CD4-positive, alpha-beta memory T cell (primary cell): ENCODE results near the gene RAB1B. TPM values are rescaled to one million over a fixed set of nuclear protein-coding genes. Genes with fewer than 3 reads are reported as not detected.
"Not testable (repeated sequence)": the region's sequence is repeated elsewhere in the genome, so short reads cannot be mapped to it uniquely, and the experiment has no call there.

Experiments used
- CTCF ChIA-PET: fragments of 350-600 bp; sonication (Branson Sonifier 250); formaldehyde crosslinking; loops from one replicate; lab custom pipeline; 2021; ENCODE audit warnings: inconsistent platforms; ENCODE audit not compliant: partially characterized antibody; lab: Charles Lee
- POLR2A ChIA-PET: fragments of 350-600 bp; sonication (Branson Sonifier 250); formaldehyde crosslinking; loops from one replicate; lab custom pipeline; 2021; ENCODE audit not compliant: partially characterized antibody; lab: Charles Lee
- DNase-seq, 5 donors: peaks; one replicate each; pipeline versions ENCODE4 v3.0.0 to v3.0.0-alpha.2; 2020 to 2022; ENCODE audit warnings: mixed read lengths in 1 of 5
- H3K27ac ChIP-seq: one replicate; pipeline ENCODE4 v1.7.0; 2013; ENCODE audit warnings: low read depth, low read length
- H3K27me3 ChIP-seq: 2 replicates; pipeline ENCODE4 v1.7.0; 2013; ENCODE audit warnings: mild to moderate bottlenecking, low read length, moderate library complexity; ENCODE audit not compliant: insufficient read depth
- H3K36me3 ChIP-seq: 2 replicates; pipeline ENCODE4 v1.7.0; 2013; ENCODE audit warnings: mild to moderate bottlenecking, low read length, moderate library complexity; ENCODE audit not compliant: insufficient read depth
- H3K4me1 ChIP-seq: 2 replicates; pipeline ENCODE4 v1.7.0; 2013; ENCODE audit warnings: mild to moderate bottlenecking, low read length, moderate library complexity; ENCODE audit not compliant: insufficient read depth
- H3K4me3 ChIP-seq, 2 donors: one replicate each; pipeline ENCODE4 v1.7.0; 2013; ENCODE audit warnings: low read length in 2 of 2, mild to moderate bottlenecking in 1 of 2
- H3K9me3 ChIP-seq, 2 donors: one replicate each; pipeline ENCODE4 v1.7.0; 2013; ENCODE audit warnings: low read length in 2 of 2, control low read depth in 1 of 2; ENCODE audit not compliant: control insufficient read depth in 1 of 2
- H3K27ac Mint-ChIP-seq, 7 donors: one replicate each; pipeline ENCODE4 v1.8.0; 2020 to 2021; ENCODE audit warnings: mixed read lengths in 7 of 7, mild to moderate bottlenecking in 6 of 7, inconsistent platforms in 3 of 7, moderate library complexity in 3 of 7
- H3K27me3 Mint-ChIP-seq, 2 donors: one replicate each; pipeline ENCODE4 v1.8.0; 2020 to 2021; ENCODE audit warnings: mixed read lengths in 2 of 2
- H3K36me3 Mint-ChIP-seq, 2 donors: one replicate each; pipeline ENCODE4 v1.8.0; 2020 to 2021; ENCODE audit warnings: mixed read lengths in 2 of 2, inconsistent platforms in 1 of 2, mild to moderate bottlenecking in 1 of 2
- H3K4me1 Mint-ChIP-seq, 4 donors: one replicate each; pipeline ENCODE4 v1.8.0; 2020 to 2021; ENCODE audit warnings: mixed read lengths in 4 of 4, mild to moderate bottlenecking in 1 of 4
- H3K4me3 Mint-ChIP-seq, 8 donors: one replicate each; pipeline ENCODE4 v1.8.0; 2020 to 2021; ENCODE audit warnings: mixed read lengths in 8 of 8, mild to moderate bottlenecking in 7 of 8, moderate library complexity in 6 of 8, inconsistent platforms in 3 of 8
- H3K9me3 Mint-ChIP-seq, 8 donors: one replicate each; pipeline ENCODE4 v1.8.0; 2020 to 2021; ENCODE audit warnings: mixed read lengths in 8 of 8, mild to moderate bottlenecking in 5 of 8, inconsistent platforms in 3 of 8, moderate library complexity in 1 of 8
- intact Hi-C: fragments of 100-400 bp; cut with micrococcal nuclease; formaldehyde crosslinking; loops from one replicate; pipeline ENCODE4 v1.15.1; 2023
- polyA plus RNA-seq, 2 donors: library from polyadenylated mRNA; unstranded; fragments of 300-500 nt; fragmentation: Illumina TruSeq; gene quantifications; one replicate each; pipeline ENCODE4 v1.2.3, GENCODE V29; 2021
- total RNA-seq, 2 experiments: library from RNA; stranded (reverse); gene quantifications; one replicate each; pipeline ENCODE4 v1.2.3, GENCODE V29; 2021

RAB1B gene
- total and polyA plus RNA-seq, 4 experiments from 2014 or later, result 9.7 to 79.4 (median 45.8) TPM

GRCh38 chr11:66310324-66310723 is 41.9 kb downstream of the RAB1B start:
- Histone ChIP-seq H3K36me3 (no peaks in the 10 kb centered on the region), H3K9me3 (no peaks in the 10 kb centered on the region), H3K27ac (no peak overlapping the region), H3K27me3 (no peaks in the 10 kb centered on the region), H3K4me1 (peaks cover 22% of the 10 kb centered on the region), H3K4me3 (no peak overlapping the region)
- Mint-ChIP-seq H3K36me3 (peaks cover 0 to 1% of the 10 kb centered on the region in 2 donors), H3K9me3 (no peaks in the 10 kb centered on the region), H3K27ac (no peak overlapping the region), H3K4me3 (no peak overlapping the region), H3K4me1 (peaks cover 3 to 18% (median 8%) of the 10 kb centered on the region in 4 donors), H3K27me3 (peaks cover 2 to 3% of the 10 kb centered on the region in 2 donors)
- intact Hi-C loops, result loop anchor here (5.0 kb wide), 1 partner anchor 367 kb away; the partner anchor contains the start of gene RBM4B
- no peak for DNase-seq
- POLR2A ChIA-PET, result interaction anchor here (1.2 to 3.3 kb wide), 2 partner anchors 21 to 37 kb away, joined by 3 to 13 read pairs; partner anchors contain the start of genes B4GAT1 and YIF1A
- CTCF ChIA-PET, result interaction anchor here (1.4 to 4.7 kb wide), 2 partner anchors 76 to 79 kb away, joined by 7 to 63 read pairs; no protein-coding TSS in a partner anchor

DNA sequence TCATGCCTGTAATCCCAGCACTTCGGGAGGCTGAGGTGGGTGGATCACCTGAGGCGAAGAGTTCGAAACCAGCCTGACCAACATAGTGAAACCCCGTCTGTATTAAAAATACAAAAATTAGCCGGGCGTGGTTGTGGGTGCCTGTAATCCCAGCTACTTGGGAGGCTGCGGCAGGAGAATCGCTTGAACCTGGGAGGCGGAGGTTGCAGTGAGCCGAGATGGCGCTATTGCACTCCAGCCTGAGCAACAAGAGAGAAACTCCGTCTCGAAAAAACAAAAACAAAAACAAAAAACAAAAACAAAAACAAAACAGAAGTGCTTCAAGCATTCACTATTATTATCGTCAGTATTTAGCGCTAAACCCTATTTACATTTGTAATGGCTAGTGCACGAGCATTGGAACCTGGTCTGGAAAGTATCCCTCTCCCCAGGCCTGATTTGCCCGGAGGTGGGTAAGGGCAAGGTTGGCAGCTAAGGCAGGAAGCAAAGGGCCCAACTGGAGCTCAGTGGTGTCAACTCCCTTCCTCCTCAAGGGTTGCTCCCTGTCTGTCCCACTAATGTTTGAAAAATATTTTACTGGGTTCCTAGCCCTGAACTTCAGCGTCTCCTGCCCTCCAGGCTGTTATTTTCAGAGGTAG is 42.5 kb downstream of the RAB1B start:
- peaks cover 22% of the 10 kb centered on the region for H3K4me1 ChIP-seq
- Mint-ChIP-seq H3K4me3 (peak overlapping the region in 1 of 8 donors; percentile 20), H3K4me1 (peaks cover 4 to 20% (median 8%) of the 10 kb centered on the region in 4 donors)
- not testable (repeated sequence) for H3K27me3 ChIP-seq, H3K4me3 ChIP-seq, H3K27ac ChIP-seq, H3K9me3 ChIP-seq, H3K27ac Mint-ChIP-seq, DNase-seq, H3K27me3 Mint-ChIP-seq, H3K9me3 Mint-ChIP-seq, H3K36me3 Mint-ChIP-seq, H3K36me3 ChIP-seq
- CTCF ChIA-PET, result interaction anchor here (0.6 to 4.7 kb wide), 28 partner anchors 8 to 478 kb away, joined by 3 to 110 read pairs (median 6); partner anchors contain the start of genes B4GAT1, BRMS1, CCDC85B and DPP3
- intact Hi-C loops, result loop anchor here (5.0 kb wide), 1 partner anchor 366 kb away; the partner anchor contains the start of gene RBM4B
- POLR2A ChIA-PET, result interaction anchor here (0.9 to 4.4 kb wide), 14 partner anchors 15 to 534 kb away, joined by 3 to 53 read pairs (median 11); partner anchors contain the start of genes B4GAT1, BRMS1, PELI3 and RIN1

DNA sequence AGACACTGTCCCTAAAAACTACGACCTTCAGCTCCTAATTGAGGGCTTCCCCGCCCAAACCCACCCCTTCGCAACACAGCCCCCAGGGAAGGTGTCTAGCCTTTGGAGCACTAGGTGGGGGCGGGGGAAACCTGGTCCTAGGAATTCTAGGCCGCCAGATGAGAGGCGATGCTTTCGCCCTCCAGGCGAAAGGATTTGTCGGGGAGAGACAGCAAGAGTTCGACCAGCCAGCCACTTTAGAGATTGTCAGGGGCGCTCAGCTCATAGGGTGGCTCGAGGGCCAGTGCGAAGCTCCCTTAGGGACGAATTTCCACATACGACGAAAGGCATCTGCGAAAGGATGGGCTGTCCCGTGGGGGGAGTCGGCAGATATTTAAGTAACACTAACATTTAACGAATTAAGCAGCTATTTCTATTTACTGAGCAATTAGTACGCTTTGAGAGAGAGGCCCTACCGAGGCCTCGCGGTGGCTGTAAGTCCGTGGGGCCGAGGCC is 43.1 kb downstream of the RAB1B start:
- CTCF ChIA-PET, result interaction anchor here (0.6 to 4.7 kb wide), 30 partner anchors 9 to 479 kb away, joined by 3 to 110 read pairs (median 6); partner anchors contain the start of genes B4GAT1, BRMS1, CCDC85B and DPP3
- H3K9me3 ChIP-seq, result no peaks in the 10 kb centered on the region
- Mint-ChIP-seq H3K4me3 (peak overlapping the region; percentile 89 to 97 (median 94)), H3K4me1 (peaks cover 4 to 20% (median 8%) of the 10 kb centered on the region in 4 donors), H3K36me3 (peaks cover 0 to 1% of the 10 kb centered on the region in 2 donors), H3K27ac (peak overlapping the region; percentile 93 to 100 (median 99)), H3K27me3 (peaks cover 2 to 3% of the 10 kb centered on the region in 2 donors), H3K9me3 (no peaks in the 10 kb centered on the region)
- peaks cover 22% of the 10 kb centered on the region for H3K4me1 ChIP-seq
- no peak for DNase-seq
- H3K27me3 ChIP-seq, result no peaks in the 10 kb centered on the region
- POLR2A ChIA-PET, result interaction anchor here (0.7 to 4.4 kb wide), 23 partner anchors 14 to 1126 kb away, joined by 3 to 53 read pairs (median 4); partner anchors contain the start of genes B4GAT1, BRMS1, MRPL11 and PELI3
- no peaks in the 10 kb centered on the region for H3K36me3 ChIP-seq
- peak overlapping the region; percentile 62 for H3K27ac ChIP-seq
- intact Hi-C loops, result loop anchor here (5.0 kb wide), 1 partner anchor 366 kb away; the partner anchor contains the start of gene RBM4B
- peak overlapping the region; percentile 20 to 88 for H3K4me3 ChIP-seq

DNA sequence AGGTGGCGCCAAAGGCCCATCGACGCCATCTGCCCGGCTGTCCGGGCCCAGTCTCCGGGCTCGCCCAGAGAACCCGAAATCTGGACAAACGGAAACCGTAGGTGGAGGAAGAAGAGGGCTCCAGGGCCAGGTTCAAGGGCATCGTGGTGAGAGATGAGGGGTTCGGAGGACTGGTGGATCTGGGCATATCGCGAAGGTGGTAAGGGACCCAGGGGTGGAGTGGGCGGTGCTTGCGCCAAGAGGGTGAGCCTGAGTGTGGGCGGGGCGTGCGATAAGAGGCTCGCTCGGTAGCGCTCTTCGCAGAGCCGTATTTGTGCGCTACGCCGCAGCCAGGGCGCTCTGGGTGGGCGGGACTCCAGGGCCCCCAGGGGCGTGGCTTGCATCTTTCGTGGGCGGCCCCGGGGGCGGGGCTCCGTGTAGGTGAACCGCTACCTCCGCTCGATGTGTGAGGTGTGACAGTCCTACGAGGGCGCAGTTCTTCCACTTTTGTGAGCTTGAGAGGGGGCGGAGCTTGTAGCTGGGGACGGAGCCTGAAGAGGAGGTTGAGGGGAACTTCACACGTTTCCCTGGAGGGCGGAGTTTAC is 43.6 kb downstream of the RAB1B start:
- H3K4me3 ChIP-seq, result peak overlapping the region; percentile 43 to 88
- CTCF ChIA-PET, result interaction anchor here (0.6 to 4.7 kb wide), 32 partner anchors 9 to 452 kb away, joined by 3 to 110 read pairs (median 6); partner anchors contain the start of genes B4GAT1, BRMS1, CCDC85B and DPP3
- peak overlapping the region; percentile 93 to 100 (median 99) for H3K27ac Mint-ChIP-seq

GRCh38 chr11:66312549-66313320 is 44.3 kb downstream of the RAB1B start:
- intact Hi-C loops, result loop anchor here (1.0 to 5.0 kb wide), 8 partner anchors 16 to 365 kb away; partner anchors contain the start of genes BRMS1, MRPL11, RAB1B and RBM4B
- peaks cover 26% of the 10 kb centered on the region for H3K4me1 ChIP-seq
- Mint-ChIP-seq H3K36me3 (peaks cover 0 to 1% of the 10 kb centered on the region in 2 donors), H3K27me3 (peaks cover 2% of the 10 kb centered on the region in 2 donors), H3K9me3 (no peaks in the 10 kb centered on the region), H3K27ac (peak overlapping the region; percentile 93 to 100 (median 99)), H3K4me3 (peak overlapping the region; percentile 89 to 97 (median 94)), H3K4me1 (peaks cover 8 to 23% (median 13%) of the 10 kb centered on the region in 4 donors)
- H3K27ac ChIP-seq, result peak overlapping the region; percentile 62
- H3K9me3 ChIP-seq, result no peaks in the 10 kb centered on the region
- CTCF ChIA-PET, result interaction anchor here (0.7 to 4.7 kb wide), 20 partner anchors 9 to 453 kb away, joined by 3 to 110 read pairs (median 10); partner anchors contain the start of genes B4GAT1, BRMS1, CCDC85B and MRPL11
- no peaks in the 10 kb centered on the region for H3K36me3 ChIP-seq
- H3K4me3 ChIP-seq, result peak overlapping the region; percentile 78 to 88
- POLR2A ChIA-PET, result interaction anchor here (0.6 to 4.4 kb wide), 30 partner anchors 9 to 1125 kb away, joined by 3 to 53 read pairs (median 4); partner anchors contain the start of genes ACTN3, B4GAT1, BRMS1 and C11orf68
- DNase-seq, result peak; percentile 94 to 99 (median 96)
- no peaks in the 10 kb centered on the region for H3K27me3 ChIP-seq

More for the DNA sequence above, 43.6 kb downstream of the RAB1B start:
- Mint-ChIP-seq H3K9me3 (no peaks in the 10 kb centered on the region), H3K4me3 (peak overlapping the region; percentile 89 to 97 (median 94)), H3K4me1 (peaks cover 4 to 20% (median 8%) of the 10 kb centered on the region in 4 donors), H3K36me3 (peaks cover 0 to 1% of the 10 kb centered on the region in 2 donors), H3K27me3 (peaks cover 2 to 3% of the 10 kb centered on the region in 2 donors)
- Histone ChIP-seq H3K27ac (peak overlapping the region; percentile 62), H3K36me3 (no peaks in the 10 kb centered on the region), H3K9me3 (no peaks in the 10 kb centered on the region), H3K27me3 (no peaks in the 10 kb centered on the region), H3K4me1 (peaks cover 22% of the 10 kb centered on the region)
- POLR2A ChIA-PET, result interaction anchor here (0.6 to 4.4 kb wide), 31 partner anchors 10 to 1126 kb away, joined by 3 to 53 read pairs (median 4); partner anchors contain the start of genes ACTN3, B4GAT1, BRMS1 and C11orf68
- DNase-seq, result peak; percentile 97 to 99 (median 98)
- intact Hi-C loops, result loop anchor here (1.0 to 5.0 kb wide), 8 partner anchors 16 to 365 kb away; partner anchors contain the start of genes BRMS1, MRPL11, RAB1B and RBM4B
